Testis (tissue), 3 donors: ENCODE measurements around the gene ICAM2. TPM values are rescaled to one million over a fixed set of nuclear protein-coding genes. Genes with fewer than 3 reads are reported as not detected.

Experiments
- DNase-seq: peaks from one replicate; pipeline ENCODE4 v3.0.0-alpha.2; 2019
- H3K27ac ChIP-seq, 2 donors: fragments of 200-600 bp; sonication (generic); one replicate each; pipeline ENCODE4 v1.5.1; 2019
- H3K27me3 ChIP-seq: fragments of 200-600 bp; sonication (generic); one replicate; pipeline ENCODE4 v1.5.1; 2019
- H3K36me3 ChIP-seq: fragments of 200-600 bp; sonication (generic); one replicate; pipeline ENCODE4 v1.5.1; 2017; ENCODE audit warnings: low read depth; ENCODE audit errors: missing control alignments
- H3K4me1 ChIP-seq: fragments of 200-600 bp; sonication (generic); one replicate; pipeline ENCODE4 v1.5.1; 2019
- H3K4me3 ChIP-seq, 2 donors: fragments of 200-600 bp; sonication (generic); one replicate each; pipeline ENCODE4 v1.5.1; 2017 to 2019
- H3K9me3 ChIP-seq: fragments of 200-600 bp; sonication (generic); one replicate; pipeline ENCODE4 v1.5.1; 2017
- POLR2A ChIP-seq: fragments of 450-650 bp; IDR thresholded peaks from one replicate; pipeline ENCODE4 v1.6.1; 2017; ENCODE audit warnings: antibody characterized with exemption, mild to moderate bottlenecking, moderate library complexity
- WGBS, 2 donors: methylation state at CpG; one replicate each; pipeline ENCODE4 v1.1.5; 2018; 5-methylcytosine and 5-hydroxymethylcytosine counted together
- intact Hi-C: fragments of 100-400 bp; cut with DNase I; formaldehyde crosslinking; loops from one replicate; pipeline ENCODE4 v1.15.1; 2023; ENCODE audit warnings: low total_unique reads
- polyA plus RNA-seq: library from polyadenylated mRNA; stranded (reverse); fragments of 350-450 nt; fragmentation: Illumina TruSeq; extraction: RNeasy Lipid Tissue Mini Kit (QIAGEN cat#74804); gene quantifications from one replicate; pipeline ENCODE4 v1.2.3, GENCODE V29; 2014; ENCODE audit warnings: low read depth, low replicate concordance; ENCODE audit not compliant: insufficient read depth
- total RNA-seq, 2 donors: library from RNA; depleted of rRNA; stranded (reverse); fragments of >200 nt; gene quantifications; one replicate each; pipeline ENCODE4 v1.2.3, GENCODE V29; 2016
- TF ChIP-seq, protein P1 (sequence below), 3 experiments: fragments of 450-650 bp in 2 of 3; fragments of 200-600 bp in 1 of 3; sonication (generic) in 1 of 3; IDR thresholded peaks; one replicate each; pipeline ENCODE4 v1.5.1; 2016 to 2019; ENCODE audit warnings: antibody characterized with exemption in 3 of 3, mild to moderate bottlenecking in 2 of 3, moderate library complexity in 1 of 3

Gene ICAM2
- total and polyA plus RNA-seq, 3 donors from 2014 or later: 5.2 to 12.1 (median 11.3) TPM

DNA sequence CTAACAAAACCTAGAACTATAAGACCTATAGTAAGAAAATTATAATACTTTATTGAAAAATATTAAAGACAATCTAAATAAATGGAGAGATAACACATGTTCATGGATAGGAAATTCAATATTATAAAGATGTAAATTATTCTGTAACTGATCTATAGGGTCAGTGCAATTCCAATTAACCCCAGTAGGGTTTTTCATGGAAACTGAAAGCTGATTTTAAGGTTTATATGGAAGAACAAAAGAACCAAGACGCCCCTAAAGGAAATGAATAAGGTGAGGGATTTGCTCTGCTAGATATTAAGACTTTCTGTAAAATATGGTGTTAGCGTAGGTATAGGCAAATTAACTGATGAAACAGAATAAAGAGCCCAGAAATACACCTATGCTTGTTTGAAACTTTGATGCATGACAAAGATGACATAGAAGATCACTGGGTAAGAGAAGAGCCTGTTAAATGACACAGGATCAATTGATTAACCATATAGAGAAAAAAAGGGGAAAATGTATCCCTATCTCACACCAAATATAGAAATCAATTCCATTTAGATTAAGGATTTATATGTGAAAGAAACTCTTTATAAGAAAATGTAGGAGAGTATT lies 3.0 kb downstream of the ICAM2 start:
- WGBS, 2 donors: 83 to 90% methylated on average over 2 of the region's 2 CpGs
- no peak overlapping the region for H3K4me3 ChIP-seq
- no peaks in the 10 kb centered on the region for H3K9me3 ChIP-seq
- DNase-seq: no peak
- no peak overlapping the region for H3K27ac ChIP-seq
- TF ChIP-seq, protein P1, sequence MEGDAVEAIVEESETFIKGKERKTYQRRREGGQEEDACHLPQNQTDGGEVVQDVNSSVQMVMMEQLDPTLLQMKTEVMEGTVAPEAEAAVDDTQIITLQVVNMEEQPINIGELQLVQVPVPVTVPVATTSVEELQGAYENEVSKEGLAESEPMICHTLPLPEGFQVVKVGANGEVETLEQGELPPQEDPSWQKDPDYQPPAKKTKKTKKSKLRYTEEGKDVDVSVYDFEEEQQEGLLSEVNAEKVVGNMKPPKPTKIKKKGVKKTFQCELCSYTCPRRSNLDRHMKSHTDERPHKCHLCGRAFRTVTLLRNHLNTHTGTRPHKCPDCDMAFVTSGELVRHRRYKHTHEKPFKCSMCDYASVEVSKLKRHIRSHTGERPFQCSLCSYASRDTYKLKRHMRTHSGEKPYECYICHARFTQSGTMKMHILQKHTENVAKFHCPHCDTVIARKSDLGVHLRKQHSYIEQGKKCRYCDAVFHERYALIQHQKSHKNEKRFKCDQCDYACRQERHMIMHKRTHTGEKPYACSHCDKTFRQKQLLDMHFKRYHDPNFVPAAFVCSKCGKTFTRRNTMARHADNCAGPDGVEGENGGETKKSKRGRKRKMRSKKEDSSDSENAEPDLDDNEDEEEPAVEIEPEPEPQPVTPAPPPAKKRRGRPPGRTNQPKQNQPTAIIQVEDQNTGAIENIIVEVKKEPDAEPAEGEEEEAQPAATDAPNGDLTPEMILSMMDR (IDR thresholded peaks at IDR 0.05): peak in 2 of 3 experiments; percentile 9 to 34
- TF ChIP-seq POLR2A: no peak
- no peaks in the 10 kb centered on the region for H3K36me3 ChIP-seq
- no peaks in the 10 kb centered on the region for H3K27me3 ChIP-seq
- H3K4me1 ChIP-seq: no peaks in the 10 kb centered on the region
- intact Hi-C loops: no loop called here

DNA sequence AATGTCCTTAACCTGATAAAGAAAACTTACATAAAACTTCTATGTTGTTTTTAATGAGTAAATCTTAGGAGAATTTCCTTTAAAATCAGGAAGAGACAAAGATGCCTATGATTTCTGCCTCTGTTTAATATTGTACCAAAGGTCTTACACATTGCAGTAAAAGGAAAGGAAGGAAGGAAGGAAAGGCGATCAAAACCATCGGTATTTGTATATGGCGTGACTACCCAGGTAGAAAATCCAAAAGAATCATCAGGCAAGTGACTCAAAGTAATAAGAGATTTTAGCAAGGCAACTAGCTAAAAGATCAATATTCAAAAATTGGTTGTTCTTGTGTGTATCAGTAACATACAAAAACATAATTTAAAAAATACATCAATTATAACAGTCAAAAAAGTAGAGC lies 3.5 kb downstream of the ICAM2 start:
- H3K27me3 ChIP-seq: no peaks in the 10 kb centered on the region
- H3K27ac ChIP-seq: no peak overlapping the region
- H3K36me3 ChIP-seq: no peaks in the 10 kb centered on the region
- no peak for DNase-seq
- TF ChIP-seq, protein P1 (IDR thresholded peaks at IDR 0.05): no peak
- TF ChIP-seq POLR2A: no peak
- H3K4me3 ChIP-seq: no peak overlapping the region
- no peaks in the 10 kb centered on the region for H3K9me3 ChIP-seq
- intact Hi-C loops: no loop called here
- 80 to 88% methylated on average over 3 of the region's 3 CpGs for WGBS, 2 donors
- no peaks in the 10 kb centered on the region for H3K4me1 ChIP-seq

GRCh38 chr17:64016231-64016784 lies 4.1 kb downstream of the ICAM2 start:
- H3K36me3 ChIP-seq: no peaks in the 10 kb centered on the region
- TF ChIP-seq POLR2A: no peak
- TF ChIP-seq, protein P1 (IDR thresholded peaks at IDR 0.05): no peak
- no peaks in the 10 kb centered on the region for H3K9me3 ChIP-seq
- H3K27ac ChIP-seq: no peak overlapping the region
- no peaks in the 10 kb centered on the region for H3K27me3 ChIP-seq
- intact Hi-C loops: no loop called here
- WGBS, 2 donors: 68 to 77% methylated on average over 5 of the region's 5 CpGs
- no peaks in the 10 kb centered on the region for H3K4me1 ChIP-seq
- DNase-seq: peak; percentile 9
- no peak overlapping the region for H3K4me3 ChIP-seq

GRCh38 chr17:64015447-64015846 lies 5.0 kb downstream of the ICAM2 start:
- TF ChIP-seq POLR2A: no peak
- TF ChIP-seq, protein P1 (IDR thresholded peaks at IDR 0.05): no peak
- WGBS, 2 donors: 94 to 97% methylated on average over 6 of the region's 6 CpGs
- H3K4me1 ChIP-seq: no peaks in the 10 kb centered on the region
- H3K27ac ChIP-seq: no peak overlapping the region
- intact Hi-C loops: no loop called here
- H3K9me3 ChIP-seq: no peaks in the 10 kb centered on the region
- H3K36me3 ChIP-seq: no peaks in the 10 kb centered on the region
- no peak for DNase-seq
- no peaks in the 10 kb centered on the region for H3K27me3 ChIP-seq
- H3K4me3 ChIP-seq: no peak overlapping the region
